Hippocampal formation (tissue), 2 donors: ENCODE data around the gene IFI30.
"Not testable (repeated sequence)": the region's sequence is repeated elsewhere in the genome, so short reads cannot be mapped to it uniquely, and the experiment has no call there.

ENCODE experiments used
- DNase-seq, 2 donors: peaks; one replicate each; lab custom pipeline; 2025; lab: John Stamatoyannopoulos, UW

IFI30 gene

DNA sequence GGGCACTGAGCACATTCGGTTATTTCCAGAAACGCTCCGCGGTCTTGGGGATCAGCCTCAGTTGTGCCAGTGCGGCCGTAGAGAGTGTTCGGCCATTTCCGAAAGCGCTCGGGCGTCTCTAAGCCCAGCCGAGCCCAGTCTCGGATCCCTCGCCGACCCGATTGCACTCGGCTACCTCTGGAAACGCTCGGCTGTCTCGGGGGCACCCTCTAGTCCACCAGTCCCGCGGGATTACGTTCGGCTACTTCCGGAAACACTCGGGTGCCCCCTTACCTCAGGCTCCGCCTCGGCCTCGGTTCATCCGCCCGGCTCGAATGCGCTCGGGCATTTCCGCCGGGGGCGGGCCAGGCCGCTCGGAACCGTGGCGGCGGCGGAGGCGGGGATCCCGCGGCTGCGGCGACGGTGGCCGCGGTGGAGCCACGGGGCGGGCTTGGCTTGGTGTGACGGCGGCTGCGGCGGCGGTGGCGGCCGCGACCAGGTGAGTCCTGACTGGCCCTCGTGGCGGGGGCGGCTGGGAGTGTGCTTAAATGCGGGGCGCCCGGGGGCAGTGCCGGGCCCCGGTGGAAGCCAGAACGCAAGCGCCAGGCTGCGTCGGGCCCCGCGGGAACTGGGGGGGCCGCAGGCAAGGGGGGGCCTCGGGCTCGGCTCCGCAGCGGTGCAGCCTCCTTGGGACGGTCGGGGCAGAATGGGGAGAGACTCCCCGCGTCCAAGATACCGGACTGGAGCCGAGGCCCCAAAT is 20.6 kb upstream of the IFI30 start, which contains the start of gene PIK3R2:
Gene PIK3R2 (plus strand): TSS at position 347 of the 739 bp plus-strand sequence. CDS start 2,717 bp downstream, outside the sequence.
- peak; percentile 95 to 99 for DNase-seq

DNA sequence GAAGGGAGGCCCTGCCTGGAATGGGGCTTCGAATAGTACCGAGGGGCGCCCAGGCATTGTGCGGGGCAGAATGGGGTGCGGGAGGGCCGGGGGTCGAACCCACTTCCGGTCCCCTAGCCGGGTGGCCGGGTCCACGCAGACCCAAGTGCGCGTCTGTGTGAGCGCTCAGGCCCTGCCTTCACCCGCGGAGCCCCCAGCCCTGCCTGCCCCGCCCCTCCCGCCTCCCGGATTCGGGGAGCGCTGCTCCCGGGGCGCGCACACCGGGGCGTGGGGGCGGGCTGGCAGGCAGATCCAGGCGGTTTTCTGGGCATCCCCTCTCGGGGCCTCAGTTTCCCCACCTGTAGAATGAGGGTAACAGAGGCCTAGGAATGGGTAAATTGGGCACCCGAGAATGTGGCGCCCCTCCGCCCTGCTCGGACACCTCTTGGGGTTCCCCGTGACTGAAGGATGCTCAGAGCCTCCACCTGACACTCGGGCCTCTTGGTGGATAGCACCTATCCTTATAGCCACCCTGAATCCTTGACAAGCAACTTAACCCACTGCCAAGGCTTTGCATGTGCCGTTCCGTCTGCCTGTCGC is 20.0 kb upstream of the IFI30 start:
- no peak for DNase-seq

DNA sequence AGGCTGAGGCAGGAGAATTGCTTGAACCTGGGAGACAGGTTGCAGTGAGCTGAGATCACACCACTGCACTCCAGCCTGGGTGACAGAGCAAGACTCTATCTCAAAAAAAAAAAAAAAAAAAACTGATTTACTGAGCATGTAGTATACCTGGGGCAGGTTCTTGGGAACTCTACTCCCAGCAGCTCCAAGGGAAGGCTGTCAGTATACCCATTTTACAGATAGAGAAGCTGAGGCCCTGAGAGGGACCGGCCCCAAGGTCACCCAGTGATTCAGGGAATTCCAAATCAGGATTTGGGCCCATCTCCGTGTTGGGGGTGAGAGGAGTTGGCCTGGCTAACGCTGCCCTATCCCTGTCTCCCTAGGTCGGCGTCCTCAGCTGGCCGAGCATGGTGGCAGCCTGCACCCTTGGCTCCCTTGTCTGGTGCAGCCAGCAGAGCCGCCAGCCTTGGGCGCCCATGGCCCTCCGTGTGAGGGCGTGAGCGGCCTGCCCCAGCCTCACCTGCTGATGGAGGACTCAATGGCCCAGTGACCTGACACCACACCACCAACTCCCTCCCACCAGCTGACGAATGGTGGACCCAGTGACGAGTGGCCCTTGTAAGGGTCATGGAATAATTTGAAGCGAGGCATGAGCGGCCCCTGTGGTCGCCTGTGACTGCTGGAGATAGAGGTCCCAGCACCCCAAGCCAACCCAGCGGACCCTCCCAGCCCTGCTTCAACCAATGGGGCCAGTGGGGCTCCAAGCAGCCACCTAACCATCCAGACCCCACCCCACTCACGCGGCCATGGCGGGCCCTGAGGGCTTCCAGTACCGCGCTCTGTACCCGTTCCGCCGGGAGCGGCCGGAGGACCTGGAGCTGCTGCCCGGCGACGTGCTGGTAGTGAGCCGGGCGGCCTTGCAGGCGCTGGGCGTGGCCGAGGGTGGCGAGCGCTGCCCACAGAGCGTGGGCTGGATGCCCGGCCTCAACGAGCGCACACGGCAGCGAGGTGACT is 18.2 kb upstream of the IFI30 start:
- DNase-seq = no peak

DNA sequence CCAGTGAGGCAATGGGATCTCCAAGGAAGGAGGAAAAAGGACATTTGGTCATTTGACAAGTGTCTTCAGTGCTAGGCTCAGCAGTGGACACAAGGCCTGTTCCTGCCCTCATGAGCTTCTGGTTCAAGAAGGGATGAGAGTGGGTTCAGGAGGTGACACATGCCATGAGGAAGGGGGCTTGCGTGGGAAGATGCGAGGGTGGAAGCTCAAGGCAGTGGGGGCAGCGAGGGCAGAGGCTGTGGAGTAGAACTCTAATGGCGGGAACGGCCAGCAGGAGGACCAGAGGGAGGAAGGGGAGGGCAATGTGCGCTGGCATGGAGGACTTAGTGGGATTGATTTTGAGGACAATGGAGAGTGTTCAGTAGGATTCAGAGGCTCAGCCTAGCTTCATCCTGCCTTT is 17.3 kb upstream of the IFI30 start:
- no peak for DNase-seq

DNA sequence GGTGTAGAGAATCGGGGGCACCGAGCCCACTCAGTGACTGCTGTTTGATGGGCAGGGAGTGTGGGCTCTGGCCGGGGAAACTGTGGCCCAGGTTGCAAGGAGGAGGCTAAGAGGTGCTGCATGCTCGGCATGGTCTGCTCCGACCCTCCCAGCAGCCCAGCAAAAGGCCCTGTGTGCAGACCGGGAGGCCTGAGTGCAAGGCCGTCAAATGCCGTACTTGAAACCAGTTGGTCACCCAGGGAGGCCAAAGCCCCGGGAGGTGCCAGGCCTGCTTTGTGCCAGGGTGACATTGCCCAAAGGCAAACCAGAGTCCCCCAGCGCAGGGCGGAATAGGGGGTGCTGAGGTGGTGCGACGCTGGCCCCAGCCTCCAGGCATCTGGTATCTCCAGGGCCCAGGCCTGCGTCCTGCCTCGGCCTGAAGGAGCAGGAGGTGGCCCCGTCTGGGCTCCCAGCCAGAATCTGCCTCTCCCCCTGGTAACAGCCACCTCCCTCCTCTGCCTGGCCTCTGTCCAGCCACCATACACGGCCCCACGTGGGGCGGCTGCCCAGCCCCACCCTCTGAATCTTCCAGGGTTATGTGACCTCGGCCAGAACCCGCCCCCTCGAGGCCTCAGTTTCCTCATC is 16.7 kb upstream of the IFI30 start:
- peak in 1 of 2 donors; percentile 61 for DNase-seq

DNA sequence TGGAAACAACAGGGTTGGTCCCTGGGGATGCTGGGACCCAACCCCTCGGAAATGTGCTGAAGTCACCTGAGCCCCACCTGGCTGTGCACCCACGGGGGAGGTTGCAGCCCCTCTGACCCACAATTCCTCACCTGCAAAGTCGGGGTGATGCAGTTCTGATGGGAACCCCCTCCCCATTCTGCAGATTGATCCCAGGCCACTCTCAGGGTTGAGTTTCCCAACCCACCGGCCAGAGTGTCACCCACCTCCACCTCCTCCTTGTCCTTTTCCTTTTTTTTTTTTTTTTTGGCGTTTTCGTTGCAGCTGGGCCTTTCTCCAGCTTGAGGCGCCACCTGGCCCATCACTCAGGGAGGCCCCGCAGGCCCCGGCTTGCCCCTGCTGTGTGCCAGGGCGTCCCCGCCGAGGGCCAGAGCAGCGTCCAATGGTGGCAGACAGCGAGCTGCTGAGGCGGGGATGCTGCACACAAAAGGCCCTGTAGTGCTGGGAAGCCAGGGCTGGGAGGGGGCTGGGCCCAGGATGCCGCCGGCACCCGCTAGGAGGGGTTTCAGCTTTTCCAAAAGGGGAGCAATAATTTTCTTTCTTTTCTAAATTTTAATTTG is 16.0 kb upstream of the IFI30 start:
- peak; percentile 78 to 80 for DNase-seq

DNA sequence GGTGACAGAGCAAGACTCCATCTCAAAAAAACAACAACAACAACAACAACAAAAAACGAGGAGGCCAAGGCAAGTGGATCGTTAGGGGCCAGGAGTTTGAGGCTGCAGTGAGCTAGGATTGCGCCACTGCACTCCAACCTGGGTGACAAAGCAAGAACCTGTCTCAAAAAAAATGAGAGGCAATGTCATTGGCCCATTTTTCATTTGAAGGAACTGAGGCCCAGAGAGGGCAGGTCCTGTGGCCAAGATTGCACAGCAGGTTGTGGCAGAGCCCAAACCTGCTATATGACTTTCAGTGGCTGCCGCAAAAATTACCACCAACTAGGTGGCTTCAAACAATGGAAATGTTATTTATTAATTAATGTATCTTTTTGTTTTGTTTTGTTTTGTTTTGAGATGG is 15.1 kb upstream of the IFI30 start:
- DNase-seq = no peak

DNA sequence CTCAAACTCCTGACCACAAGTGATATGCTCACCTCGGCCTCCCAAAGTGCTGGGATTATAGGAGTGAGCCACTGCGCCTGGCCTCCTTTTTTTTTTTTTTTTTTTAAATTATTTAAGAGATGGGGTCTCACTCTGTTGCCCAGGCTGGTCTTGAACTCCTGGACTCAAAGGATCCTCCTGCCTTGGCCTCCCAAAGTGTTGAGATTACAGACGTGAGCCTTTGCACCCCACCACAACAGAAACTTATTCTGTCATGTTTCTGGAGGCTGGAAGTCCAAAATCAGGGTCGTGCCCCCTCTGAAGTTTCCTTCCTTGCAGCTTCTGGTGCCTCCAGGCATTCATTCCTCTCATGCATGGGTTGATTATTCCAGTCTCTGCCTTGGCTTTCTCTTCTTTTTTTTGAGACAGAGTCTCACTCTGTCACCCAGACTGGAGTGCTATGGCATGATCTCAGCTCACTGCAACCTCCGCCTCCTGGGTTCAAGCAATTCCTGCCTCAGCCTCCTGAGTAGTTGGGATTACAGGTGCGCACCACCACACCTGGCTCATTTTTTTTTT is 14.5 kb upstream of the IFI30 start:
- DNase-seq = not testable (repeated sequence)

DNA sequence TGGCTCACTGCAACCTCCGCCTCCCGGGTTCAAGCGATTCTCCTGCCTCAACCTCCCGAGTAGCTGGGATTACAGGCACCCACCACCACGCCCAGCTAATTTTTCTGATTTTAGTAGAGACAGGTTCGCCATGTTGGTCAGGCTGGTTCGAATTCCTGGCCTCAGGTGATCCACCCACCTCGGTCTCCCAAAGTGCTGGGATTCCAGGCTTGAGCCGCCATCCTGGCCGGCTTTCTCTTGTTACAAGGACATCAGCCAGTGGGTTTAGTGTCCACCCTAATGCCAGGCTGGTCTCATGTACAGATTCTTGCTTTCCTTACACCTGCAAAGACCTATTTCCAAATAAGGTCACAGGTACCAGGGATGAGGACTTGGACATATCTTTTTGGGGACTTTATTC is 13.8 kb upstream of the IFI30 start:
- no peak for DNase-seq

DNA sequence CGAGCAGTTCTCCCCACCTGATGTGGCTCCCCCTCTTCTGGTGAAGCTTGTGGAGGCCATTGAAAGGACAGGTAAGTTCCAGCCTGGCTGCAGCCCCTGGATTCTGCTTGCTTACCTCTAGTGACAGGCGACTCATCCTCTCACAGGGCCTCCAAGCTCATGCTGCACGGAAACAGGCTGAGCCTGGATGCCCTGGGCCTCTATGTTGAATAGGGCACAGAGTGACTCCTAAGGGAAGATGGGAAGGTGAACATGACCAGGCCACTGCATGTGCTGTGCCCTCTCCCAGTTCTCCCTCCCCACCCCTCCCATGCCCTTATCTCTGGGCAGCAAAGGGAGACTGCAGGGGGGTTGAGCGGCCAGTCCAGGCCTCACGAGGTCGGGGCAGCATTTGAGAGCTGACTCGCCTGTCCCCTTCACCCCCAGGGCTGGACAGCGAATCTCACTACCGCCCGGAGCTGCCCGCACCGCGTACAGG is 13.1 kb upstream of the IFI30 start:
- DNase-seq = no peak

DNA sequence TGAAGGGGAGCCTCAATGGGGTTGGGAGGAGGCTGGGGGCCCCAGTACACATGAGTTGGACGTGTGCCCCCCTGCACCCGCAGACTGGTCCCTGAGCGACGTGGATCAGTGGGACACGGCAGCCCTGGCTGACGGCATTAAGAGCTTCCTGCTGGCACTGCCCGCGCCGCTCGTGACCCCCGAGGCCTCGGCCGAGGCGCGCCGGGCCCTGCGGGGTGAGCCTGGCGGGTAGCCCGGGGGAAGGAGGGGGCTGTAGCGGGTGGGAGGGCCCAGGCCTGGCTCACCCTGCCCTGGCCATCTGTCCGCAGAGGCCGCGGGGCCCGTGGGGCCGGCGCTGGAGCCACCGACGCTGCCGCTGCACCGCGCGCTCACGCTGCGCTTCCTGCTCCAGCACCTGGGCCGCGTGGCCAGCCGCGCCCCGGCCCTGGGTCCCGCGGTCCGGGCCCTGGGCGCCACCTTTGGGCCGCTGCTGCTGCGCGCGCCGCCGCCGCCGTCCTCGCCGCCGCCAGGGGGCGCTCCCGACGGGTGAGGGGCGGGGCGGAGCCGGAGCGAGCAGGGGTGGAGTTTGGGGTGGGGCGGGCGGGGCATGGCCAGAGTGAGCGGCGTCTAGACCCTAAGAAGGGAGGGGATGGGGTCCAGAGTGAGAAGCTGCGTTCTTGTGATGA is 12.5 kb upstream of the IFI30 start:
- DNase-seq = peak; percentile 26 to 66

DNA sequence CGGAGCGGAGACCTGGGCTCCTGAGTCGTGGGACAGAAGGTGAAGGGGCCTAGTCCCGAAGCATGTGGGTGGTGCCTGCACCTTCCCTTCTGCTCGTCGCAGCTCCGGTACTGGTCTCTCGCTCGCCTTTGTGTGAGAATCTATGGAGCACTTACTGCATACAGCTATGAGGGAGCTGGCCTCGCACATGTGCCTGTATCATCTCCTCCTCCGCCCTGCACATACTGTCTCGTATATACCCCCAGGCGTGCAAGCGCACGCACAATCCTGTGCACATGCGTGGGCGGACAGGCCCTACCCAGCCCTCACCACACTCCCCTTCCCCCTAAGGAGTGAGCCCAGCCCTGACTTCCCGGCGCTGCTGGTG is 12.0 kb upstream of the IFI30 start:
- DNase-seq = no peak

DNA sequence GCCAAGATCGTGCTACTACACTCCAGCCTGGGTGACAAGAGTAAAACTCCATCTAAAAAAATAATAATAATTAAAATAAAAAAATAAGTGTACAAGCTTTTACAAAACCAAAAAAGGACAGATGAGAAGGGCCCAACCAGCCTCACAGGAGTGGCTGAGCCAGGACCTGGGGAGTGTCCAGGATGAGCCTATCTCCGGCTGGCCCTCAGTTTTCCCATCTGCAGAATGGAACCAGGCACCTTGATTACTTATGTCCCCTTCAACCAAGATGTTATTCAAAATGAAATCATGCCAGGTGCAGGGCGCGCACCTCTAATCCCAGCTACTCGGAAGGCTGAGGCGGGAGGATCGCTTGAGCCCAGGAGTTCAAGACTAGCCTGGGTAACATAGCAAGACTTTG is 9.5 kb upstream of the IFI30 start:
- no peak for DNase-seq

DNA sequence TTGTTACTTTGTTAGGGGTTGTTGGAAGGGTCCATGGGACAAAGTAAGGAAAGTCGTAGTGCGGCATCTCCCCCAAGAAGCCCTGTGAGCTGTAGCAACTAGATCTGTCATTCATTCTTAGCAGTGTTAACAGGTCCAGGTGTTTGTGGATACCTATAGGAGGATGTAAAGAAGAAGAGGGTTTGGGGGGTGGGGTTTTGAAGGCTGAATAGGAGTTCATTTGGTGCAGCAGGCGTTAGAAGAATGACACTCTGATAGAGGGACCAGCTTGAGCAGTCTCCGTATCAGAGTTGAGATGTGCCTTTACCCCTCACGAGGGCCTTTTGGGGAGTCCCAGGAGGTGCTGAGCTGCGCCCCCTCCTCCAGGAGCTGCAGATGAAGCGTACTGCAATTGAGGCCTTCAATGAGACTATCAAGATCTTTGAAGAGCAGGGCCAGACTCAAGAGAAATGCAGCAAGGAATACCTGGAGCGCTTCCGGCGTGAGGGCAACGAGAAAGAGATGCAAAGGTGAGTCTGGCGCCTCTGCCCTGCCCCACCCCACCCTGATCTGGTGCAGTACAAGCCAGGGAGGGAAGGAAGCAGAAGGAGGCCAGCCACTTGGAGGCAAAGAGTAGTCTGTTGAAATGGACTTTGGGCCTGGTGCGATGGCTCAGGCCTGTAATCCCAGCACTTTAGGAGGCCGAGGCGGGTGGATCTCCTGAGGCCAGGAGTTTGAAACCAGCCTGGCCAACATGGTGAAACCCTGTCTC is 7.6 kb upstream of the IFI30 start:
- DNase-seq = no peak

DNA sequence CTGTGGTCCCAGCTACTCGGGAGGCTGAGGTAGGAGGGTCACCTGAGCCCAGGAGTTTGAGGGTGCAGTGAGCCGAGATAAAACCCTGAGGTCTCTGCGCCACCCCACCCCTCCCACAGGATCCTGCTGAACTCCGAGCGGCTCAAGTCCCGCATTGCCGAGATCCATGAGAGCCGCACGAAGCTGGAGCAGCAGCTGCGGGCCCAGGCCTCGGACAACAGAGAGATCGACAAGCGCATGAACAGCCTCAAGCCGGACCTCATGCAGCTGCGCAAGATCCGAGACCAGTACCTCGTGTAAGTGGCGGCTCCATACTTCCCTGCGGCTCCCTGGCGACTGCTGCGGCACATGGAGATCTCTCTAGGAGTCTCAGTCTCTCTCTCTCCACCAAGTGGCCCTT is 6.6 kb upstream of the IFI30 start:
- no peak for DNase-seq

DNA sequence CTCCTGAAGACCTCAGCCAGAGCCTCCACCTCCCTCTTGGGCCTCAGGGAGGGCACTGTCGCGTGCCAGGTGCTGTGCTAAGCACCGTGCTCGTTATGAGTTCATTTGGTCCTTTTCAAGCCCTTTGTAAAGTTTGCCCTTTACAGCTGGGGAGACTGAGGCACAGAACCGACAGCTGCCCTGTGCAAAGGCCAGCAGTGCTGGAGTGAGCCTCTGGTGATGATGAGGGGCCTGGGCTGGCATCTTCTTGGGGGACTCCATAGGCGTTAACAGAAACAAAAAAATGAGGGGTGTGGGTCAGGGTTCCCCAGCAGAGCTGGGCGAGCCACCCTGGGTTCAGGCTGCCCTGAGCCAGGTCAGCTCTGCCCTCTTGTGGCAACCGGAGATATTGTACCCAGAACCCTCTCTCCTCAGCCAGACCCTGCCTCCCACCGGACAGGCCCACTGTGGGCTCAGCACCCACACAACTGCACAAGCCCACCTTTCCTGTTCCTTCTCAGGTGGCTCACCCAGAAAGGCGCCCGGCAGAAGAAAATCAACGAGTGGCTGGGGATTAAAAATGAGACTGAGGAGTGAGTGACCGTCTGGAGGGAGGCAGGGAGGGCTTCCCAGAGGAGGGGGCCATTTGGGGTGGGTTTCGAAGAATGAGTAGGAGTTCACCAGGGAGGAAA is 5.5 kb upstream of the IFI30 start:
- no peak for DNase-seq

DNA sequence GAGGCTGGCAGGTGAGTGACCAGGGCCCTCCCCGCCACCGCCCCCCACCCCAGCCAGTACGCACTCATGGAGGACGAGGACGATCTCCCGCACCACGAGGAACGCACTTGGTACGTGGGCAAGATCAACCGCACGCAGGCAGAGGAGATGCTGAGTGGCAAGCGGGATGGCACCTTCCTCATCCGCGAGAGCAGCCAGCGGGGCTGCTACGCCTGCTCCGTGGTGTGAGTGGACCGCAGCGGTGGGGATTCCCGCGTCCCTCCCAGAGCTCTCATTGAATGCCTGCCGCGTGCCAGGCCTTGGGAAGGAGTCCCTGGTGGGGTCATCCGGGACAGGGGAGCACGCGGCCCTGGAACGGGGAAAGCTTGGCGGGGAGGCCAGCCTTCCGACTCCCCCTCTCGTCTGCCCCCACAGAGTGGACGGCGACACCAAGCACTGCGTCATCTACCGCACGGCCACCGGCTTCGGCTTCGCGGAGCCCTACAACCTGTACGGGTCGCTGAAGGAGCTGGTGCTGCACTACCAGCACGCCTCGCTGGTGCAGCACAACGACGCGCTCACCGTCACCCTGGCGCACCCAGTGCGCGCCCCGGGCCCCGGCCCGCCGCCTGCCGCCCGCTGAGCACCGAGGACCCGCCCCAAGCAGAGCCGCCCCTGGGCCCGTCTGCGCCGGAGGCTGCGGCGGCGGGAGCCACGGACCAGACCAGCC is 4.8 kb upstream of the IFI30 start:
- DNase-seq = no peak

DNA sequence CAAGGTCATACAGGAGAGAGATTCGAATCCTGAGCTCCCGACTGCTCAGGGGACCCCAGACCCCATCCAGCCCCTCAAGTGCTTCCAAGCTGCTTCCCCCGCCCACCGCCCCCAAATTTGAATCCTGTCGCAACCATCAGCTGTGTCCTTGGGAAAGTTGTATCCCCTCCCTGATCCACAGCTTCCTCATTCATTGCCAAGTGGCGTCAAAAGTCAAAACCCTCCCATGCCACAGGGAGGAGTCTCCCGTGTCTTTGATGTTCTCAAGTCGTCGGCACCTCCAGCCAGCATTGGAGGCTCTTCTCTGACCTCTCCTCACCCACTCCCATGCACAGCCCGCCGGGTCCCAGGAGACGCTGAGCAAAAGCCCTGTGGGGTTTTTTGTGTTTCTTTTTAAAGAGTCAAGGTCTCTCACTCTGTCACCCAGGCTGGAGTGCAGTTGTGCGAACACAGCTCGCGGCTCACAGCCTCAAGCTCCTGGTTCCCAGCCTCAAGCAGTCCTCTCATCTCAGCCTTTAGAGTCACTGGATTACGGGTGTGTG is 2.8 kb upstream of the IFI30 start:
- no peak for DNase-seq
